Measurements from ENCODE around the gene ZZZ3.

The ZZZ3 gene

GRCh38 chr1:77682460-77683159 lies at the start of gene ZZZ3:
Gene ZZZ3 (minus strand): TSS chr1:77682658. CDS start chr1:77633354, 49,304 bp downstream.
- H3K27me3 Mint-ChIP-seq (ENCODE audit: low read depth): no peaks in the 10 kb centered on the region
- no peaks in the 10 kb centered on the region for H3K36me3 Mint-ChIP-seq (ENCODE audit: low read depth)
- peak within 1 kb of the TSS; percentile 84 to 92 (median 92) for H3K4me3 Mint-ChIP-seq
- H3K27ac Mint-ChIP-seq: peak within 1 kb of the TSS; percentile 98 to 99 (median 99)
- no peaks in the 10 kb centered on the region for H3K9me3 Mint-ChIP-seq
- TF ChIP-seq, protein P1, sequence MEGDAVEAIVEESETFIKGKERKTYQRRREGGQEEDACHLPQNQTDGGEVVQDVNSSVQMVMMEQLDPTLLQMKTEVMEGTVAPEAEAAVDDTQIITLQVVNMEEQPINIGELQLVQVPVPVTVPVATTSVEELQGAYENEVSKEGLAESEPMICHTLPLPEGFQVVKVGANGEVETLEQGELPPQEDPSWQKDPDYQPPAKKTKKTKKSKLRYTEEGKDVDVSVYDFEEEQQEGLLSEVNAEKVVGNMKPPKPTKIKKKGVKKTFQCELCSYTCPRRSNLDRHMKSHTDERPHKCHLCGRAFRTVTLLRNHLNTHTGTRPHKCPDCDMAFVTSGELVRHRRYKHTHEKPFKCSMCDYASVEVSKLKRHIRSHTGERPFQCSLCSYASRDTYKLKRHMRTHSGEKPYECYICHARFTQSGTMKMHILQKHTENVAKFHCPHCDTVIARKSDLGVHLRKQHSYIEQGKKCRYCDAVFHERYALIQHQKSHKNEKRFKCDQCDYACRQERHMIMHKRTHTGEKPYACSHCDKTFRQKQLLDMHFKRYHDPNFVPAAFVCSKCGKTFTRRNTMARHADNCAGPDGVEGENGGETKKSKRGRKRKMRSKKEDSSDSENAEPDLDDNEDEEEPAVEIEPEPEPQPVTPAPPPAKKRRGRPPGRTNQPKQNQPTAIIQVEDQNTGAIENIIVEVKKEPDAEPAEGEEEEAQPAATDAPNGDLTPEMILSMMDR (IDR thresholded peaks at IDR 0.05; ENCODE audit: unreplicated experiment in 3 of 3): no peak
- H3K4me1 Mint-ChIP-seq: peaks cover 46% of the 10 kb centered on the region

GRCh38 chr1:77732090-77732489 lies 49.6 kb upstream of the ZZZ3 start:
- Mint-ChIP-seq H3K4me1 (no peaks in the 10 kb centered on the region), H3K27ac (no peak overlapping the region), H3K36me3 (ENCODE audit: low read depth) (peaks cover 55% of the 10 kb centered on the region), H3K27me3 (ENCODE audit: low read depth) (no peaks in the 10 kb centered on the region), H3K4me3 (no peak overlapping the region), H3K9me3 (no peaks in the 10 kb centered on the region)
- TF ChIP-seq, protein P1 (IDR thresholded peaks at IDR 0.05; ENCODE audit: unreplicated experiment in 3 of 3): no peak

DNA sequence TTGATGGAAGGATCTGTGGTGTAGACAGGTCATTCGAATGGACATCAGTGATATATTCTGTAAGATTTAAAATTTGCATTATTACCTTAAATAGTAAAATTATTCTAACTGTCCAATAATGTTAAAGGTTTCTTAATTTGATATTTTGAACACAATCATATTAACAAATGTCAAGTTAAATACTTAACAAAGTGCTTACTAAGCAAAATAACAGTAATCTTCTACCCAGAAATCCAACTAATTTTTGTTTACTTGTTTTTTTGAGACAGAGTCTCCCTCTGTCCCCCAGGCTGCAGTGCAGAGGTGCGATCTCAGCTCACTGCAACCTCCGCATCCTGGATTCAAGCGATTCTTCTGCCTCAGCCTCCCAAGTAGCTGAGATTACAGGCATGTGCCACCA lies 43.2 kb upstream of the ZZZ3 start:
- no peak overlapping the region for H3K4me3 Mint-ChIP-seq
- no peak overlapping the region for H3K27ac Mint-ChIP-seq
- no peaks in the 10 kb centered on the region for H3K4me1 Mint-ChIP-seq
- TF ChIP-seq, protein P1 (IDR thresholded peaks at IDR 0.05; ENCODE audit: unreplicated experiment in 3 of 3): no peak
- H3K9me3 Mint-ChIP-seq: no peaks in the 10 kb centered on the region
- H3K36me3 Mint-ChIP-seq (ENCODE audit: low read depth): peaks cover 82% of the 10 kb centered on the region
- H3K27me3 Mint-ChIP-seq (ENCODE audit: low read depth): no peaks in the 10 kb centered on the region

DNA sequence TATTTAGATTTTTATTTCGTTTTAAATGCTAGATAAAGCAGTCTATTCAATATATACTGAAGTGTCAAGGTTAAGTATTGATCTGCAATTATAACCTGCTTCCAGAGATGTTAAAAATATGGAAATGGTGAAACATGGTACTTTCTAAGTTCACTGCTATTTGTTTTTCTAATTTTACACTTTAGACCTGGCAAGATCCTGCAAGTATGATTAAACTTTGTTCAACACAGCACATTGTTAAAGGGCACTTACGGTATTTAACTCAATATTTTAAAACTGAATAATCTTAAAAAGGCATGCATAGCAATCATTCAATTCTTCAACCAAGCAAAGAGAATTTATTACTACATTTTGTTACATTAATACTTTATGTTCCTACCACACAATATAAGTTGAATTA lies 35.7 kb upstream of the ZZZ3 start:
- H3K27me3 Mint-ChIP-seq (ENCODE audit: low read depth): no peaks in the 10 kb centered on the region
- TF ChIP-seq, protein P1 (IDR thresholded peaks at IDR 0.05; ENCODE audit: unreplicated experiment in 3 of 3): no peak
- no peaks in the 10 kb centered on the region for H3K9me3 Mint-ChIP-seq
- H3K27ac Mint-ChIP-seq: no peak overlapping the region
- peaks cover 69% of the 10 kb centered on the region for H3K36me3 Mint-ChIP-seq (ENCODE audit: low read depth)
- H3K4me1 Mint-ChIP-seq: no peaks in the 10 kb centered on the region
- no peak overlapping the region for H3K4me3 Mint-ChIP-seq

DNA sequence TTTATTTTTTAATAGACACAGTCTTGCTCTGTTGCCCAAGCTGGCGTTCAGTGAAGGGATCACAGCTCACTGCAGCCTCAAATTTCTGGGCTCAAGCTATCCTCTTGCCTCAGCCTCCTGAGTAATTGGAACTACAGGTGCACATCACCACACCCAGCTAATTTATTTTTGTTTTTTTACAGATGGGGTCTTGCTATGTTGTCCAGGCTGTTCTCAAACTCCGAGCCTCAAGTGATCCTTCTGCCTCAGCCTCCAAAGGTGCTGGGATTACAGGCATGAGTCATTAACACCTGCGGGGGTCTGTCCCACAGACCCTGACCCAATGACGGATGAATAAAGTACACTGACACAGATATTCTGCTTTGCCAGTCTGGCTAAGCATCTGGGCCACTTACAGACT lies 33.6 kb upstream of the ZZZ3 start:
- Mint-ChIP-seq H3K4me1 (no peaks in the 10 kb centered on the region), H3K27me3 (ENCODE audit: low read depth) (no peaks in the 10 kb centered on the region), H3K36me3 (ENCODE audit: low read depth) (peaks cover 62% of the 10 kb centered on the region), H3K4me3 (no peak overlapping the region), H3K27ac (no peak overlapping the region), H3K9me3 (no peaks in the 10 kb centered on the region)
- TF ChIP-seq, protein P1 (IDR thresholded peaks at IDR 0.05; ENCODE audit: unreplicated experiment in 3 of 3): no peak

DNA sequence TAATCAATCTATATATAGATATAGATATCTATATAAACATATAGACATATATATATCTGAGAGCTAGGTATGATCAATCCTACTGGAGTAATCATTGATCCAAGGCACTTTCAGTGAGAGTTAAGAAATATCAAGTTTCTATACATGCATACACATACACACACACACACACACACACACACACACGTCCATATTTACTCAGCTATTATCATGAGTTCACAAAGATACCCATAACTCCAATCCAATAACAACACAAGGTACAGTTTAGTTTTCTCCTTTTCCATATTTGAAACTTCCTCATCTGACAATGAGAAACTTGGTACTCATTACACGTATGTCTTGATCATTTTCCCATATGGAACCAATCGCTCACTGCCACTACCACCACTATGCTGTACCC lies 27.3 kb upstream of the ZZZ3 start:
- Mint-ChIP-seq H3K4me3 (no peak overlapping the region), H3K4me1 (no peaks in the 10 kb centered on the region), H3K27me3 (ENCODE audit: low read depth) (no peaks in the 10 kb centered on the region), H3K27ac (no peak overlapping the region), H3K9me3 (no peaks in the 10 kb centered on the region), H3K36me3 (ENCODE audit: low read depth) (peaks cover 63% of the 10 kb centered on the region)
- TF ChIP-seq, protein P1 (IDR thresholded peaks at IDR 0.05; ENCODE audit: unreplicated experiment in 3 of 3): no peak

Measured in nephron (organoid).